K562 (cell line): Measurements from ENCODE around the gene TSPOAP1. TPM values are rescaled to one million over a fixed set of nuclear protein-coding genes. Genes with fewer than 3 reads are reported as not detected.

Source experiments
- ADNP ChIP-seq: fragments of 200-800 bp; sonication (Bioruptor generic); IDR thresholded peaks from 2 replicates; pipeline ENCODE4 v1.6.1; 2016; ENCODE audit warnings: missing genetic modification characterization, missing compliant biosample characterization
- ARID1B ChIP-seq: fragments of 450-650 bp; IDR thresholded peaks from 2 replicates; pipeline ENCODE4 v1.6.1; 2016; ENCODE audit warnings: antibody characterized with exemption, mild to moderate bottlenecking, inconsistent platforms
- ARNT ChIP-seq, 2 experiments: fragments of 450-650 bp; IDR thresholded peaks; 2 replicates each; pipeline ENCODE4 v1.6.1; 2016; ENCODE audit warnings: mild to moderate bottlenecking in 1 of 2
- CCNT2 ChIP-seq: IDR thresholded peaks from 2 replicates; pipeline ENCODE4 v1.6.1; 2011; ENCODE audit warnings: borderline replicate concordance, low read depth, mild to moderate bottlenecking, moderate library complexity, mixed read lengths, low read length; ENCODE audit not compliant: insufficient read length; ENCODE audit errors: extremely low read depth
- EWSR1 ChIP-seq: fragments of 450-650 bp; IDR thresholded peaks from 2 replicates; pipeline ENCODE4 v1.6.1; 2018; ENCODE audit warnings: borderline replicate concordance, mild to moderate bottlenecking, low read depth, moderate library complexity; ENCODE audit not compliant: partially characterized antibody
- FOS ChIP-seq: IDR thresholded peaks from 3 replicates; pipeline ENCODE4 v1.6.1; 2011; ENCODE audit not compliant: insufficient read length; ENCODE audit errors: extremely low read depth
- FOXJ3 ChIP-seq: sonication (generic); formaldehyde crosslinking; IDR thresholded peaks from 2 replicates; pipeline ENCODE4 v1.4.0; 2020; ENCODE audit warnings: mild to moderate bottlenecking, missing genetic modification reagents
- L3MBTL2 ChIP-seq: fragments of 450-650 bp; IDR thresholded peaks from 2 replicates; pipeline ENCODE4 v1.6.1; 2016; ENCODE audit warnings: mild to moderate bottlenecking, moderate library complexity
- MGA ChIP-seq: fragments of 450-650 bp; IDR thresholded peaks from 2 replicates; pipeline ENCODE4 v1.6.1; 2016; ENCODE audit warnings: mild to moderate bottlenecking, moderate library complexity
- PML ChIP-seq: IDR thresholded peaks from 2 replicates; pipeline ENCODE4 v1.6.1; 2012; ENCODE audit warnings: low read length, inconsistent platforms
- RBBP5 ChIP-seq: fragments of 200-600 bp; sonication (generic); IDR thresholded peaks from 2 replicates; pipeline ENCODE4 v1.6.1; 2012; ENCODE audit warnings: borderline replicate concordance, mild to moderate bottlenecking, low read length, control low read depth, inconsistent platforms; ENCODE audit not compliant: insufficient read depth, poor library complexity, severe bottlenecking
- RBM39 ChIP-seq: fragments of 200-400 bp; formaldehyde crosslinking; optimal IDR thresholded peaks from 2 replicates; pipeline ENCODE3; 2018; ENCODE audit warnings: low read depth, low read length
- RNF2 ChIP-seq: sonication (generic); IDR thresholded peaks from 2 replicates; pipeline ENCODE4 v1.6.1; 2016
- ZBTB1 ChIP-seq: sonication (generic); formaldehyde crosslinking; IDR thresholded peaks from 2 replicates; pipeline ENCODE4 v1.8.1; 2023; ENCODE audit warnings: missing genetic modification reagents, low read depth, mild to moderate bottlenecking, borderline replicate concordance
- ZFPM2 ChIP-seq: fragments of 250-450 bp; sonication (Bioruptor Pico); IDR thresholded peaks from 2 replicates; pipeline ENCODE4 v1.5.1; 2022; ENCODE audit warnings: mild to moderate bottlenecking
- ZNF212 ChIP-seq: fragments of 450-650 bp; formaldehyde crosslinking; IDR thresholded peaks from 2 replicates; pipeline ENCODE4 v1.4.0; 2020; ENCODE audit warnings: mild to moderate bottlenecking
- ZNF707 ChIP-seq: fragments of 250-450 bp; sonication (Bioruptor Pico); conservative IDR thresholded peaks from 2 replicates; pipeline ENCODE4 v1.8.0; 2022; ENCODE audit warnings: inconsistent platforms, mild to moderate bottlenecking, moderate library complexity
- ZNF764 ChIP-seq: fragments of 250-450 bp; sonication (Bioruptor Pico); IDR thresholded peaks from 2 replicates; pipeline ENCODE4 v1.4.0; 2020; ENCODE audit warnings: low read depth, mild to moderate bottlenecking, moderate library complexity
- polyA plus RNA-seq, 8 experiments: library from polyadenylated mRNA; depleted of rRNA in 4 of 8; stranded (reverse) in 5 of 8; unstranded in 3 of 8; fragments of >200 nt; fragmentation: Nextera tagmentation in 2 of 8; fragmentation: Illumina TruSeq in 1 of 8; extraction: Ambion mirVana in 2 of 8; extraction: Trizol in 1 of 8; gene quantifications; 2 replicates each; pipeline versions ENCODE4 v1.2.1 to v1.2.3, GENCODE V29; 2011 to 2014; ENCODE audit warnings: inconsistent platforms in 1 of 8, missing spikeins in 1 of 8
- total RNA-seq, 7 experiments: library from RNA; depleted of rRNA in 6 of 7; stranded (reverse); fragments of >200 nt in 6 of 7; fragmentation: Illumina TruSeq in 2 of 7; extraction: Trizol in 2 of 7; gene quantifications; 2 replicates each; pipeline versions ENCODE4 v1.2.1 to v1.2.3, GENCODE V29; 2011 to 2021; ENCODE audit warnings: low replicate concordance in 1 of 7

The TSPOAP1 gene
- total and polyA plus RNA-seq, 9 of the 15 experiments (the other 6 are each of a cell fraction or from before 2014, with no cell fraction given): 0.87 to 3.9 (median 1.8) TPM; not detected in 2

DNA sequence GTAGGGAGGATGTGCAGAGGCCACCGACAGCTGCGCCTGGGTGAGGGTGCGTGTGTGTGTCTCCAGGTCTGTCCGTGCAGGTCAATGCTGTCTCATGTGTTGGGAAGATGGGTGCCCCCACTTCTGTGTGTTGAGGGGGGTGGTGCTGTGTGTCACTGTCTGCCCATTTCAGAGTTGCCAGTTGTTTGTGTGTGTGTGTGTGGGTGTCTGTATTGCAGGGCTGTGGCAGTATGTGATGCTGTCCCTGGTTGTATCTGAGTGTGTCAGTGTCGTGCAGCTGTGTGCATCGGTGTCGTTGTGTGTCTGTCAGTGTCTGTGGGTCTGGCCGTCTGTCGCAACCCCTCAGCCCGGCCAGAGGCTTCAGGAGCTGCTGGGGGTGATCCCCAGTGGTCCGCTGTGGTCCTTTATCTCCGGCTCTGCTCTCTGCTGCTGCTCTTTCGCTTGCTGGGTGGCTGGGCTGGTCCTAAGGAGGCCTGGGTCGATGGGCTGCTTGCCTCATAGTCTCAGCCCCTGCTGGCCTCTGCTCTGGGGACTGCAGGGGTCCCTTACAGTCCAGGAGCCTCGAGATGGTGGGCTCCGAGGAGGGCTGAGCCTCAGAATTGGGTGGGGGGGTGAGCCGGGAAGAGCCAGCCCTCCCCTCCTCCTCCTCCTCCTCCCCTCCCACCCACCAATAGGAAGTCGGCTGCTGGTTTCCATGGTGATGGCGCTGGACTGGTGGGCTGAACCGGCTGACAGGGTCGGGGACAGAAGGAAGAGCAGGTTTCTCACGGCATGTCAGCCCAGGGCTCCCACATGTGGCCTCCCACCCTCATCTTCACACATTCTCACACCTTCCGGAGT lies at the start of gene TSPOAP1 (continued):
- TF ChIP-seq MGA (no peak), RBM39 (peak; percentile 30), ZFPM2 (peak; percentile 27), ADNP (no peak), L3MBTL2 (no peak), ZNF212 (peak; percentile 87; the same call in 1 of the 2 replicates), PML (peak; percentile 62; the same call in 1 of the 2 replicates), FOS (no peak), ZNF707 (no peak), RNF2 (peak; percentile 67), EWSR1 (peak; percentile 64), CCNT2 (peak; percentile 57), ARID1B (peak; percentile 51), ZBTB1 (CRISPR knock-in tag) (no peak), ZNF764 (peak; percentile 63; the same call in 1 of the 2 replicates), FOXJ3 (no peak), RBBP5 (peak; percentile 6), ARNT (IDR thresholded peaks at IDR 0.05) (peak; percentile 38 to 48; a peak in 1 of 4 replicates)
